ENCODE results near the gene VAV2.
"Not testable (repeated sequence)": the region's sequence is repeated elsewhere in the genome, so short reads cannot be mapped to it uniquely, and the experiment has no call there.

The VAV2 gene

DNA sequence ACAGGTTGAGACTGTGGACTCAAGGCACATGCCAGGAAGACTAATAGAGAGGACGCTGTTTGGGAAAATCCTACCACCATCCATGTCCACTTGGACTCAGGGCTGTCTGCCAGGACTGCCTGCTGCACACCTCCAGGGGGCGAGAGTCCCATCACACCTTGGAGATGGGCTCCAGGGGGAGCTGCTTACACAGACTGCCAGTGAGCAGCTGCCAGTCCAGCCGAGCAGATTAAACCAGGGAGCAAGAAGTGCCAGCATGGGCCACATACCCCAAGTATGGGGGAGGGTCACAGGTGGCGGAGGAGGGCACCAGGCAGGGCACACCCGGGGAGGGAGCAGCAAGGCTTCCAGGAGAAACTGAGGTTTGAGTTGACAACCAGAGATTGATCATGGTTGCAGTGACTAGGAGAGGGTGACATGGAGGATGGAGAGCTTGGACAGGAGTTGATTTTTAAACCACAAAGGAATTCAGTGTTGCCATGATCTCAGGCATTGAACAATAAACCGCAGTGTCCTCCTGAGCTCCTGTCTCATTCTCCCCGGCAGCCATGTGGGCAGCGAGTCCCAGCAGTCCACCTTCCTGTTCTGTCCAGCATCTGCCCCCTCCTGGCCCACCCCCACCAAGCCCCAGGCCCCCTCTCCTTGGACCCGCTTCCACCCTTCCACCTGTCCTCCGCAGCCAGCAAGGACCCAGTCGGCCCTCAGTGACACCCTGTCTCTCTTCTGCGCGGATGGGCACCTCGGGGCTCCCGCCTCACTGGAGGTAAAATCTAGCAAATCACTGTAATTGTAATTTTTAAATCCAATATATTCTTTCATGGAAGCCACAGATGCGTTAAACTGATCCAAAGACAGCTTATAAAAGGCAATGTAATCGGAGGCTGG is 3.1 kb upstream of the VAV2 start:
- no peak for DNase-seq

DNA sequence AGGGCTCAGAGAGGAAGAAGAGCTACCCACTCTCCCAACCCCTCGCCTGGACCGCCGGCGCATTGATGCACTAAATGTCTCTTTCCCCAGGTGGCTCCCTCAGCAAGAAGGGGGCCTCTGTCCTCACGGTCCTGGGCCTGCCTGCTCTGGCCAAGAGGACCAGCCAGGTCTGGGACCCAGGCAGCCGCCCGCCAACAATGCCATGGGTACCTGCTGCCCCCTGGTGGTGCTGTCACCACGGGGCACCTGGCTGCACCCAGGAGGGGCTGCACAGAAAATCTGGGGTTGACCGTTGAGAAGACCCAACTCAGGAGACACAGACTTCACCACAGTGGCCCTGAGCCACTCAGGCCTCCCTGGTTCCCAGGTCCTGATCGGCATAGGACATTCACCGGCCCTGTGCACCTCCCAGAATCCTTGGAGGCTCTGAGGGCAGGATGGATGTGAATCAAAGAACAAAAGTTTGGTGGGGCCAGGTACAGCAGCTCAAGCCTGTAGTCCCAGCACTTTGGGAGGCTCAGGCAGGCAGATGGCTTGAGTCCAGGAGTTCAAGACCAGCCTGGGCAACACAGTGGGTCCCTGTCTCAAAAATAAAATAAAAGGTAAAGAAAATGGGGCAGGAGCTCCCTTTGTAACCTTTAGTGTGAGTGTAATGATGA is 2.4 kb upstream of the VAV2 start:
- DNase-seq: peak; percentile 69

DNA sequence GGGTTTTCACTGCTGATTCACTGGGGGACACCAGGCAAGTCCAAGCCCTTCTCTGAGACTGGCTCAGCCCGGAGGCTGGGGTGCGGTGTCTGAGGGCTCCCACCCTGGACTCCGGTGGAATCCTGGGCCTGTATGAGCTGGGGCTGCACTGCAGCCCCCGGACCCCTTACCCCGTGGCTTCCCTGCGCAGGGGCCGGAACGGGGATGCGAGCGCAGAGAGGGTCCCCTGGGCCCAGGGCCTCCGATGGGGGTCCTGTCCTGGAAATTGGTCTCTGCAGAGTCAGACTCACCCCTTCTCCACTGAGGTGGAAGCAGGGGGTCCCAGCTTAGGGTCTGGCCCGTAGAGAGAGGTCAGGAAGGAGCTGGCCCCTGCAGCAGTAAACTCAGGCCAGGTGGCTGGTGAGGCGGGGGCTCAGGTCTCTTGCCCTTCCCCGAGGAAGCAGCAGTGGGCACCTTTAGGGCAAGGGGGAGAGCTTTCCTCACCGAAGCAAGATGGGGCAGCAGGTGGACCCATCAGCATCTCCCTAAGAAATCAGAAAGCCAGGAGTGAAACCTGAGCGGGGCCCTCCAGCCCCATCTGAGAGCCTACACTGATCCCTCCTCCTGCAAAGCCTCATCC is 1.6 kb upstream of the VAV2 start:
- DNase-seq: no peak

GRCh38 chr9:133992780-133993634 is 883 bp upstream of the VAV2 start:
- DNase-seq: peak; percentile 60

DNA sequence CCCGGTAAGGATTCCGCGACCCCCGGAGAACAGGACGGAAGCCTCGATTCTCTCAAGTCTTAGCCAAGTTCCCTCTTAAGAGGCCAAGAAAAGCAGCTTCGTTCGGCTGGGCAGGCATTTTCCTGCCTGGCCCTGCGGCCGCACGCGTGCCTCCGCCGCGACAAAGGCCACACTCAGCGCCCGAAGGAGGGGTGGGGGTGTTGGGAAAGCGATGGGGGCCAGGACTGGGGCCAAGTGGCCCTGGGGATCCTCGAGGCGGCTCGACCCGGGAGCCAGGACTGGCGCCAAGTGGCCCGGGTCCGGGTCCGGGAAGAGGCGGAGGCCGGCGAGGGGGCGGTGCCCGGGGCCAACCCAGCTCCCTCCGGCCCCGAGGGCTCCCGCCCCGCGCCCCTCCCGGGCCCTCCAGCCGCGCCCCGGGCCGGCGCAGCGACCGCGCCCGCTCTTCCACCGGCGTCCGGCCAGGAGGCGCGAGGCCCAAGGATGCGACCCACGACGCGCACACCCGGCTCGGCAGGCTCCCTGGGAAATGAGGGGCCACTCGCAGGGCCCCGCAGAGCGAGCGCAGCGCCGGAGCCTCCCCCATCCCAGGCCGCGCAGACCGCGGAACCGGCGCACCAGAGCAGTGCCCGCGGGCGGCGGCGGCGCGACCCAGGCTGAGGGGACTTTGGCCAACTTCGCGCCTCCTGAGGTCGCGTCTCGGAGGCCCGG is 756 bp downstream of the VAV2 start:
- no peak for DNase-seq

DNA sequence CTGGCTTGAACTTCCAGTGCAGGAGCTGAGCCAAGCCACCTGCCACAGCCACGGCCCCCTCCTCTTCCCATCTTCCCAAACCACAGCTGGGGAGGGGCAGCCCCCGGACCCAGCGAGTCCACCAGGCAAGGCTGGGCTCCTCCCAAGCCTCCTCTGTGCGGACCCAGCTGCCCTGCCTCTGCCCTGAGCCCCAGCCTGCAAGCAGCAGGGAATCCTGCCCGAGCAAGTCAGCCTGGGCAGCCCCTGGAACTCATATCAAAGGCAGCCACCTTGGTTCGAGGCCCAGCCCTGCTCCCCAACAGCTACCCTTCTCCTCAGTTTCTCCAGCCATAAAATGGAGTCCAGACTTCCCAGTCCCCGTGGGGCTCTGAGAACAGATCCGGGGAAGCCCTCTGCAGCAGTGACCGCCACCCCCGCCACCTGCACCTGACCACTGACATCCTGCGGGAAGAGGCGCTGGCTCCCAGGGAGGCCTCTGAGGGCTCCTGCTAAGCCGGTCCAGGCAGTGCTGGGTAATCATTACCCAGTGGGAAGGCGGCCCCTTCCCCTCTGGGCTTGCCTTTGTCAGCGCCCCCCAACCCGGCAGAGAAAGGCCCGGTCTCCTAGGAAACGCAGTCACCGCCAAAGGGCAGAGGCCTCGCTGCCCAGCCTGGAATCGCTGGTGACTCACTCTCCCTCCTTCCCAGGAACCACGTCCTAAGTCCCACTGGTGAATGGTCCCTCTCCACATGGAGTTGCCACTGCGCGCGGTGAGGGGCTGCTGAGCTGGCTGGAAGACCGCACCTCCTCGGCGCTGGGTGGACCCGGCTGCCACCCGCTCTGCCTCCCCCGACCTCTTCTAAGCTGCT is 1.5 kb downstream of the VAV2 start:
- DNase-seq: no peak

- no peak for DNase-seq
Observed at GRCh38 chr9:133989625-133990365, 2.3 kb downstream of the VAV2 start.

- DNase-seq: not testable (repeated sequence)
Observed at GRCh38 chr9:133988771-133989170, 3.4 kb downstream of the VAV2 start.

DNA sequence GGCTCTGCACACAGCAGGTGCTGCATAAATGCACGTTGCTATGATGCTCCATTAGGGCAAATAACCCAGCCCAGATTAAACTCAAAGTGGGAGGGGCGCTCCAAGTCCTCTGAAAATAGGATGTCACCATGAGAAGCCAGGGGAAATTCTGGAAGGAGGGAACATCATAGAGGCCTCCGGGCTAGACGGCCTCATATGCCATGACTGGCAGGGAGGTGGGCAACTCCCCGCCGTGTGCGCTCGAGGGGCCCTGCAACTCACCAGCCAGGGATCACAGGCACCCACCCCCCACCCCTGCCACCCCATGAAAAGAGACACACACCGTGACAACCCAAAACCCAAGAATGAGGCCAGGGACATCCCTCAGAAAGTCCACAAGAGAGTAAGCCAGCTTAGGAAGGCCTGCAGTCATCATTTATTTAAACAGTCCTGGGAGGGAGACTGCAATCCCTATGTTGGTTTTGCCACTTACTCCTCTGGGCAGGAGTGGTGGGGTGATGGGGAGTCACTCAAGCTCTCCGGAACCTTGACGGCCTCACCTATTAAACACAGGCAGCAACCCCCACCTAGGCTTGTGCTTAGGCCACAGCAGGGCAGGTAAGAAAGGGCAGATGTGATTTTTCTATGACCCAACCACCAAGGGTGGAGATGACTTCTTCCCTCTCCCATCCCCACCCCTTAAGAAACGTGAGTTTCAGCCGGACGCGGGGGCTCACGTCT is 4.0 kb downstream of the VAV2 start:
- DNase-seq: no peak

DNA sequence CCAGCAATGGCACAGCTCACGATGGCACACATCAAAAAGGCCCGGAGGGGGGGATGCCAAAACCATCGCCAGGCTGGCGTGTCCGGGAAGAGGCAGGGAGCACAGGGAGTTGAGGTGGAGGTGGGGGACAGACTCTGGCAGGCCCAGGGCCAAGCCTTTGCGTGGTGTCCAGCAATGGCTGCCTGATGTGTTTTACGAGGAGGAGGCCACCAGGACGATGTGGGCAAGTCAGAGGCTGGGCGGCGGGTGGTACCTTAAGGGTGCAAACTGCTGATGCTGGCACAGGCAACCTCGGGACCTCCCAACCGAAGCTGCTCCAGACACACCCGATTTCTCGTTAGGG is 4.7 kb downstream of the VAV2 start:
- no peak for DNase-seq

DNA sequence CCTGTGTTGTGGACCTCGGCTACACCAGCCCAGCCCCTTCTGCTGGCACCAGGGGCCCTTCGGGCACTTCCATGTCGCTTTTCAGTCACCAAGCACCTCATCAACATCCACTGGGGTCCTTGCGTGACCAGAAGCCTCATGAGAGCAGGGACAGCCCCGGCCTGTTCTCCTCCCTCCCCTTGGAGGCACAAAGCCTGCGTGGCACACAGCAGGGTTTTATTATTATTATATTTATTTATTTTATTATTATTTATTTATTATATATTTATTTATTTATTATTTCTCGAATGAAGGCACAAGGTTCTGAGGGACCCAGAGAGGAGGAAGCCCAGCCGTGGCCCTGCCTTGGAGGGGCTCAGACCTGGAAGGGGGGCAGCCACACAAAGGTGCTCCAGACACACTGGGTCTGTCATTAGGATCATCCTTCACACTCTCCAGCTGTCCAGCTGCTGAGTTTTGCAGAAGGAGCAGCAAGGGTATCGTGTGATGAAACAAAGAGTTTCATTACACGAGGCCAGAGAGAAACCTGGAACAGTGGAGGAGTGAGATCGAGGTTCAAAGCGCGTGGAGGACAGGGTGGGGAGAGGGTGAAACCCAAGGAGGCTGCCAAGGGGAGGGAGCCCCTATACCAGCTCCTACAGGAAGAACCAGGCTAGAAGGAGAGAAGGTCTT is 5.2 kb downstream of the VAV2 start:
- DNase-seq: no peak

DNA sequence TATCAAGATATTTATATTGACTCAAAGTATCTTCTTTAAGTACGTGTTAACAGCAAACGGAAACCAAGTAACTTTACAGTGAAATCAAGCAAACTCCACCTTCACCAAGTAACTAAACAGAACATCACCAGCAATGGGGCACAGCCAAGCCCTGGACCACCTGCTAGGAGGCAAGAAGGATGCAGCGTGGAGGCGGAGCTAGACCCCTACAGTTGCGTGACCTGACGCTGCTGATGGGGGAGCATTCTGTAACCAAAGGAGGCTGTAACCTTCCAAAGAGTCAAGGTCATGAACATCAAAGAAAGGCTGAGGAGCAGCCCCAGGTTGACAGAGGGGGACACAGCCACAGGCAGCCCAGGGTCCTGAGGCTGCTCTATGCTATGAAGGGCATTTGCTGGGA is 6.1 kb downstream of the VAV2 start:
- no peak for DNase-seq

- DNase-seq: no peak
Observed at GRCh38 chr9:133982971-133983720, 9.0 kb downstream of the VAV2 start.

GRCh38 chr9:133981958-133982681 is 10.0 kb downstream of the VAV2 start:
- no peak for DNase-seq

- DNase-seq: no peak
Observed at GRCh38 chr9:133981589-133981957, 10.6 kb downstream of the VAV2 start.

- no peak for DNase-seq
Observed at GRCh38 chr9:133980864-133981588, 11.1 kb downstream of the VAV2 start.
